HepG2 (cell line): ENCODE measurements around the gene CFH. TPM values are rescaled to one million over a fixed set of nuclear protein-coding genes. Genes with fewer than 3 reads are reported as not detected.
"Not testable (repeated sequence)": the region's sequence is repeated elsewhere in the genome, so short reads cannot be mapped to it uniquely, and the experiment has no call there.

Source experiments
- ATAC-seq: fragments of 200-7000 bp; cut with Tn5 transposase; 3 replicates; pipeline ENCODE4 v1.9.1; 2020; ENCODE audit warnings: mild to moderate bottlenecking, moderate library complexity
- BruUV-seq: library from RNA; stranded (reverse); fragments of 400-500 nt; replicated peaks from 2 replicates; lab custom pipeline; 2021; lab: Mats Ljungman, UMichigan
- CTCF ChIA-PET: fragments of 300-600 bp; formaldehyde crosslinking; extraction: SDS; loops from one replicate; lab custom pipeline; 2021; ENCODE audit warnings: low total read pairs, inconsistent platforms, low intra/inter-chr PET ratio; lab: Yijun Ruan, JAX
- POLR2A ChIA-PET: fragments of 350-600 bp; sonication (Branson Sonifier 250); formaldehyde crosslinking; loops from one replicate; lab custom pipeline; 2020; ENCODE audit warnings: antibody characterized with exemption, inconsistent platforms; lab: Yijun Ruan, JAX
- DNase-seq: peaks from one replicate; pipeline ENCODE4 v3.0.0-alpha.2; 2015; ENCODE audit warnings: low spot score
- FAIRE-seq: peaks from 3 replicates; lab custom pipeline; 2011; peaks lifted over from hg19 to GRCh38; lab: Jason Lieb, UNC
- H2AFZ ChIP-seq: one replicate; pipeline ENCODE4 v1.6.1; 2011; ENCODE audit warnings: low read length, inconsistent platforms
- H3K27ac ChIP-seq: fragments of 300-600 bp; 3 replicates; pipeline ENCODE4 v1.8.0; 2011; ENCODE audit warnings: mixed run types, mild to moderate bottlenecking, mixed read lengths, low read length, inconsistent platforms; ENCODE audit not compliant: insufficient read depth; ENCODE audit errors: extremely low read length
- H3K27me3 ChIP-seq, 2 experiments: fragments of 200-600 bp in 1 of 2; 2 replicates in 1 of 2; 3 replicates in 1 of 2; pipeline versions ENCODE4 v1.6.0 to v1.8.0; 2011; ENCODE audit warnings: low read length in 2 of 2, mild to moderate bottlenecking in 2 of 2, moderate library complexity in 2 of 2, inconsistent platforms in 1 of 2; ENCODE audit not compliant: insufficient read depth in 2 of 2, control insufficient read depth in 1 of 2
- H3K36me3 ChIP-seq, 2 experiments: fragments of 200-600 bp in 1 of 2; replicated peaks in 1 of 2; 2 replicates in 1 of 2; 3 replicates in 1 of 2; pipeline versions ENCODE4 v1.5.1 to v1.8.0; 2011; ENCODE audit warnings: low read length in 2 of 2, inconsistent platforms in 1 of 2; ENCODE audit not compliant: insufficient read depth in 2 of 2, control insufficient read depth in 1 of 2
- H3K4me1 ChIP-seq: 2 replicates; pipeline ENCODE4 v1.5.1; 2012; ENCODE audit warnings: low read length, inconsistent platforms; ENCODE audit not compliant: insufficient read depth
- H3K4me2 ChIP-seq: 2 replicates; pipeline ENCODE4 v1.6.0; 2011; ENCODE audit warnings: low read depth, low read length, inconsistent platforms
- H3K4me3 ChIP-seq, 3 experiments: fragments of 200-600 bp in 1 of 3; sonication (generic), shearing (Covaris generic) in 1 of 3; replicated peaks in 1 of 3; 2 replicates each; pipeline ENCODE4 v1.5.1; 2011 to 2016; ENCODE audit warnings: low read length in 3 of 3, inconsistent platforms in 2 of 3, low read depth in 2 of 3, mild to moderate bottlenecking in 2 of 3, control low read depth in 1 of 3, mixed read lengths in 1 of 3; ENCODE audit not compliant: insufficient read depth in 1 of 3
- H3K79me2 ChIP-seq: one replicate; pipeline ENCODE4 v1.6.1; 2011; ENCODE audit warnings: low read length, inconsistent platforms; ENCODE audit not compliant: insufficient read depth
- H3K9ac ChIP-seq: 2 replicates; pipeline ENCODE4 v1.6.0; 2011; ENCODE audit warnings: mild to moderate bottlenecking, low read depth, low read length, inconsistent platforms; ENCODE audit not compliant: insufficient read depth
- H3K9me3 ChIP-seq: 2 replicates; pipeline ENCODE4 v1.5.1; 2012; ENCODE audit warnings: mild to moderate bottlenecking, low read length
- H4K20me1 ChIP-seq: 2 replicates; pipeline ENCODE4 v1.6.0; 2011; ENCODE audit warnings: inconsistent platforms, mild to moderate bottlenecking, low read length, moderate library complexity; ENCODE audit not compliant: insufficient read depth
- SMC3 ChIP-seq: IDR thresholded peaks from 2 replicates; pipeline ENCODE4 v1.6.1; 2011; ENCODE audit warnings: low read length, improper control_type of control experiment
- STAG1 ChIP-seq: sonication (generic); formaldehyde crosslinking; IDR thresholded peaks from 2 replicates; pipeline ENCODE4 v1.4.0; 2020; ENCODE audit warnings: missing genetic modification reagents
- WGBS: methylation state at CpG from one replicate; pipeline ENCODE4 v1.1.6; 2017; ENCODE audit warnings: low lambda C conversion rate; 5-methylcytosine and 5-hydroxymethylcytosine counted together
- in situ Hi-C: cut with HindIII; loops from 2 replicates; pipeline ENCODE4 v1.10.0; 2017; ENCODE audit warnings: low pct_unique_long_range_greater_than_20kb; ENCODE audit not compliant: extremely low pct_ligation_motif_present
- intact Hi-C: fragments of 100-400 bp; cut with micrococcal nuclease; formaldehyde crosslinking; loops from one replicate; pipeline ENCODE4 v1.10.0; 2022; ENCODE audit not compliant: unreplicated experiment
- polyA plus RNA-seq, 8 experiments: library from polyadenylated mRNA; depleted of rRNA in 3 of 8; stranded (reverse) in 7 of 8; unstranded in 1 of 8; fragments of >200 nt; fragmentation: Illumina TruSeq in 4 of 8; extraction: Trizol in 4 of 8; gene quantifications; 2 replicates each; pipeline versions ENCODE4 v1.2.1 to v1.2.3, GENCODE V29; 2011 to 2016; ENCODE audit warnings: low read depth in 4 of 8, missing spikeins in 1 of 8, mixed read lengths in 1 of 8; ENCODE audit not compliant: insufficient read depth in 1 of 8
- total RNA-seq, 5 experiments: library from RNA; depleted of rRNA; stranded (reverse); fragments of >200 nt; fragmentation: Illumina TruSeq; extraction: Trizol; gene quantifications; 2 replicates each; pipeline ENCODE4 v1.2.3, GENCODE V29; 2016; ENCODE audit warnings: low read depth in 1 of 5
- TF ChIP-seq, protein P1 (sequence below): sonication (generic); formaldehyde crosslinking; IDR thresholded peaks from 2 replicates; pipeline ENCODE4 v1.5.0; 2020; ENCODE audit warnings: mild to moderate bottlenecking, missing genetic modification reagents, moderate library complexity

CFH gene
- total and polyA plus RNA-seq, 2 of the 13 experiments (the other 11 are each of a cell fraction or from before 2014, with no cell fraction given) = not detected

DNA sequence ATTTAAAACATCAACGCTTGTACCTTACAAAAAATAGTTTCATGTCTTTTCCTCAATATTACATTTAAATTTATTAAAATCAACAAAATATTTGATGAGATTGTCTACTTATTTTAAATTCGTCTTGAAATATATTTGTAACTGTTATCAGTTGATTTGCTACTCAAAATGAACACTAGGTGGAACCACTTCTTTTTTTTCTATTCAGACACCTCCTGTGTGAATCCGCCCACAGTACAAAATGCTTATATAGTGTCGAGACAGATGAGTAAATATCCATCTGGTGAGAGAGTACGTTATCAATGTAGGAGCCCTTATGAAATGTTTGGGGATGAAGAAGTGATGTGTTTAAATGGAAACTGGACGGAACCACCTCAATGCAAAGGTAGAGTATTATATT, 91.4 kb downstream of the CFH start:
- WGBS = 3% methylated on average over 6 of the region's 6 CpGs
- H4K20me1 ChIP-seq, H3K27me3 ChIP-seq, H3K9ac ChIP-seq, H3K36me3 ChIP-seq, H3K4me2 ChIP-seq, H3K4me3 ChIP-seq, H3K4me1 ChIP-seq, H3K27ac ChIP-seq, BruUV-seq, H3K79me2 ChIP-seq, POLR2A ChIA-PET, H2AFZ ChIP-seq: not testable (repeated sequence)
- in situ Hi-C loops (loop anchor here (25.0 kb wide), 2 partner anchors 319 to 619 kb away; partner anchors contain the start of gene F13B), intact Hi-C loops (loop anchor here (1.0 to 5.0 kb wide), 4 partner anchors 323 to 614 kb away; no protein-coding TSS in a partner anchor)
- CTCF ChIA-PET = interaction anchor here (1.2 kb wide), 1 partner anchor 614 kb away, joined by 3 read pairs; no protein-coding TSS in a partner anchor
- peak; percentile 36 for DNase-seq
- FAIRE-seq = peak; percentile 44
- ATAC-seq = peak; percentile 88
- H3K9me3 ChIP-seq = peaks cover 20% of the 10 kb centered on the region
- peak; percentile 20; the same call in 1 of the 2 replicates for TF ChIP-seq SMC3
- TF ChIP-seq, protein P1, sequence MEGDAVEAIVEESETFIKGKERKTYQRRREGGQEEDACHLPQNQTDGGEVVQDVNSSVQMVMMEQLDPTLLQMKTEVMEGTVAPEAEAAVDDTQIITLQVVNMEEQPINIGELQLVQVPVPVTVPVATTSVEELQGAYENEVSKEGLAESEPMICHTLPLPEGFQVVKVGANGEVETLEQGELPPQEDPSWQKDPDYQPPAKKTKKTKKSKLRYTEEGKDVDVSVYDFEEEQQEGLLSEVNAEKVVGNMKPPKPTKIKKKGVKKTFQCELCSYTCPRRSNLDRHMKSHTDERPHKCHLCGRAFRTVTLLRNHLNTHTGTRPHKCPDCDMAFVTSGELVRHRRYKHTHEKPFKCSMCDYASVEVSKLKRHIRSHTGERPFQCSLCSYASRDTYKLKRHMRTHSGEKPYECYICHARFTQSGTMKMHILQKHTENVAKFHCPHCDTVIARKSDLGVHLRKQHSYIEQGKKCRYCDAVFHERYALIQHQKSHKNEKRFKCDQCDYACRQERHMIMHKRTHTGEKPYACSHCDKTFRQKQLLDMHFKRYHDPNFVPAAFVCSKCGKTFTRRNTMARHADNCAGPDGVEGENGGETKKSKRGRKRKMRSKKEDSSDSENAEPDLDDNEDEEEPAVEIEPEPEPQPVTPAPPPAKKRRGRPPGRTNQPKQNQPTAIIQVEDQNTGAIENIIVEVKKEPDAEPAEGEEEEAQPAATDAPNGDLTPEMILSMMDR (CRISPR knock-in tag) = peak; percentile 50; the same call in 1 of the 2 replicates
- TF ChIP-seq STAG1 (CRISPR knock-in tag) = peak; percentile 64

DNA sequence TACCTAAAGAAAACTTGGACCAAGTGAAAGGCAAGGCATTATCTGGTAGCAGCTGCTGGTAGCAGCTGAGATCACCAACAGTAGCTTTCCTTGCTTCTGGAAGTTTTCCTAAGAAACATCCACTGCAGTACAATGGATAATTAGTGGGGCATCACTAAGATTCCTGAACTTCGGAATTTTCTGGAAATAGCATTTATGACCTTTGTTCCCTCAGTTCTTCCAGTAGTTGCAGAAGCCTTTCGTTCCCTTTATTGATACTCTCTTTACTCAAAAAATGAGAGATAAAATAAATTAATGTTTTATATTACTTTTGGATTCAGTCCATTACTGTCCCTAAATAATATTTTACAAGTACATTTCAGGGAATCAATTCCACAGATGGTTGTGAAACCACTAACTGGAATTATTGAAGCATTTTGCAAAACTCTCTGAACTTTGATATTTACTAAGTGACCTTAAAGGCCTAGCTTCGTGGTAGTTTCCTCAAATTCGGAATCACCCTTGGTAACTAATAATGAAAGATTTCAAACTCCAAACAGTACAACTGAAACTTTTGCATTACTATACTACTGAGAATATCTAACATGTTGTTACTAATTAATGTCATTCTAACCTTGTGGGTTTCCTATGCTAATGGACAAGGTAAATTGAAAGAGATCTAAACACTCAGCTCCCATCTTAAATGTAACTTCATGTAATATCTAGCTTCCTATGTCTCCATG, 113.3 kb downstream of the CFH start:
- ATAC-seq, H3K4me3 ChIP-seq, H3K4me1 ChIP-seq, BruUV-seq, intact Hi-C loops, H2AFZ ChIP-seq, H3K9ac ChIP-seq, H3K4me2 ChIP-seq, H3K36me3 ChIP-seq, DNase-seq, H3K27me3 ChIP-seq, CTCF ChIA-PET, POLR2A ChIA-PET, H3K79me2 ChIP-seq, in situ Hi-C loops, FAIRE-seq, H3K27ac ChIP-seq, H4K20me1 ChIP-seq, H3K9me3 ChIP-seq: not testable (repeated sequence)
- 0% methylated on average over 4 of the region's 4 CpGs for WGBS
